HG03159 (cell line): Measurements from ENCODE around the gene APP.
A peak's percentile ranks its signal among the peaks of the same experiment; 100 is the strongest.

Source experiments
- ATAC-seq: cut with Tn5 transposase; IDR thresholded peaks from one replicate; pipeline ENCODE4 v1.9.1; 2021; ENCODE audit warnings: mild to moderate bottlenecking, moderate library complexity; ENCODE audit not compliant: unreplicated experiment

APP gene

GRCh38 chr21:26170471-26171257 lies at the start of gene APP:
Gene APP, minus strand, starts transcription at chr21:26170770. Its CDS starts 150 bp downstream, at chr21:26170620.
- ATAC-seq, result peak; percentile 75

GRCh38 chr21:26212220-26212619 lies 41.6 kb upstream of the APP start:
- no peak for ATAC-seq

GRCh38 chr21:26210614-26211013 lies 40.0 kb upstream of the APP start:
- no peak for ATAC-seq

- ATAC-seq, result no peak
These were observed 36.5 kb upstream of the APP start for GRCh38 chr21:26207021-26207420.

- ATAC-seq, result no peak
These were observed 28.9 kb upstream of the APP start for GRCh38 chr21:26199456-26199855.

- no peak for ATAC-seq
These were observed 25.1 kb upstream of the APP start for GRCh38 chr21:26195708-26196107.

- no peak for ATAC-seq
These were observed 24.3 kb upstream of the APP start for GRCh38 chr21:26194811-26195251.

- no peak for ATAC-seq
These were observed 23.8 kb upstream of the APP start for GRCh38 chr21:26194326-26194725.

GRCh38 chr21:26191609-26192008 lies 21.0 kb upstream of the APP start:
- ATAC-seq, result no peak

- no peak for ATAC-seq
These were observed 17.9 kb upstream of the APP start for GRCh38 chr21:26188422-26188821.

- ATAC-seq, result no peak
These were observed 14.9 kb upstream of the APP start for GRCh38 chr21:26185446-26185845.

- ATAC-seq, result no peak
These were observed 14.5 kb upstream of the APP start for GRCh38 chr21:26185021-26185420.

- ATAC-seq, result no peak
These were observed 8.9 kb upstream of the APP start for GRCh38 chr21:26179501-26179900.

- peak; percentile 61 for ATAC-seq
These were observed 7.3 kb upstream of the APP start for GRCh38 chr21:26177746-26178426.

GRCh38 chr21:26177187-26177586 lies 6.6 kb upstream of the APP start:
- no peak for ATAC-seq

GRCh38 chr21:26171258-26172100 lies 909 bp upstream of the APP start:
- no peak for ATAC-seq

- ATAC-seq, result peak; percentile 41
These were observed 729 bp downstream of the APP start for GRCh38 chr21:26169611-26170470.

GRCh38 chr21:26169061-26169610 lies 1.4 kb downstream of the APP start:
- peak; percentile 61 for ATAC-seq

- ATAC-seq, result no peak
These were observed 2.2 kb downstream of the APP start for GRCh38 chr21:26168371-26168770.

- ATAC-seq, result no peak
These were observed 3.0 kb downstream of the APP start for GRCh38 chr21:26167593-26167992.
